ENCODE measurements around the gene TMEM134.

GRCh38 chr11:67489885-67490726 lies 21.1 kb upstream of the TMEM134 start:
- TF ChIP-seq CTCF (IDR thresholded peaks at IDR 0.05) (no peak), ZFX (IDR thresholded peaks at IDR 0.05; ENCODE audit: borderline replicate concordance) (no peak)

All from 22Rv1 (cell line).